Measurements from ENCODE around the gene PAM16.

DNA sequence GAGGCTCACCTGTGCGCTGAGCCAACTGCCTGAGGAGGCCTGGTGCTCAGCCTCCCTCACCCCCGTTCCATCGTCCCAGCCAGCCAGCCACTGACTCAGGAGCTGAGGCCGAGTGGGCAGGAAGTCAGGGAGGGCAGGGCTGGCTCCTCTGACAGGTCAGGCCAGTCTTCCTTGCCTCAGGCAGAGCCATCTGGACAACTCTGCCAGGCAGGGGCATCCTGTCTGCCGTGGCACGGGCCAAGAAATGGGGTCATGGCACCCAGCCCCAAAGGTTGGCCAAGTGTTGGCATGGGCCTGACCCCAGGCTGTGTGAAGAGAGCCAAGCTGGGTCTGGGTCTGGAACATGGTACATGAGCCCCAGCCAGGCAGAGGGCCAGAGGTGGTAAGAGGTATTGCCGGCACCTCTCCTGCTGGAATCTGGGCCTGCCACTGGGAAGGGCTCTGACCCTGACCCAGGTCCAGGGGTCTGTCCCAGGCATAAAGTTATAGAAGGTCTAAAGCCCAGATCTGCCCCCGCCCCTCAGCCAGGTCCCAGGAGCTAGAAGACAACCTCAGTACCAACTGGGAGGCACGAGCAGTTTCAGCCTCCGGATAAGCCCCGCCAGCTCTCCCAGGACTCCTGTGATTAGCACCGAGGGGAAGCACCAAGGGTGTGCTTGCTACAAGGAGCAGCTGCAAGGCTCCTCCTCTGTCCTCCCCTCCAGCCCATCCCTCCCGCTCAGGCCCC lies 18.0 kb upstream of the PAM16 start:
- TF ChIP-seq EZH2 (IDR thresholded peaks at IDR 0.05; ENCODE audit: insufficient read depth, poor library complexity, severe bottlenecking) (no peak), EZH2phosphoT487 (IDR thresholded peaks at IDR 0.05; ENCODE audit: insufficient read depth, low read depth) (no peak)

Data from GM23248 (cell line).